Parathyroid adenoma (tissue), 2 donors: ENCODE data around the gene JUP.

Experiments used
- H2AFZ ChIP-seq: fragments of 300-600 bp; sonication (generic); one replicate; pipeline ENCODE4 v1.7.0; 2017; ENCODE audit warnings: antibody characterized with exemption, mild to moderate bottlenecking
- H3K27ac ChIP-seq: fragments of 300-600 bp; sonication (generic); one replicate; pipeline ENCODE4 v1.7.0; 2017
- H3K27me3 ChIP-seq: fragments of 300-600 bp; sonication (generic); one replicate; pipeline ENCODE4 v1.7.0; 2017; ENCODE audit warnings: low read length; ENCODE audit not compliant: control insufficient read depth, insufficient read depth
- H3K36me3 ChIP-seq: fragments of 300-600 bp; sonication (generic); one replicate; pipeline ENCODE4 v1.7.0; 2017; ENCODE audit warnings: low read length; ENCODE audit not compliant: control insufficient read depth, insufficient read depth
- H3K4me1 ChIP-seq: fragments of 300-600 bp; sonication (generic); one replicate; pipeline ENCODE4 v1.7.0; 2017; ENCODE audit warnings: control low read depth
- H3K4me2 ChIP-seq: fragments of 300-600 bp; sonication (generic); one replicate; pipeline ENCODE4 v1.7.0; 2017; ENCODE audit warnings: low read length
- H3K4me3 ChIP-seq: fragments of 300-600 bp; sonication (generic); one replicate; pipeline ENCODE4 v1.7.0; 2017; ENCODE audit warnings: low read depth, low read length
- H3K79me2 ChIP-seq: fragments of 300-600 bp; sonication (generic); one replicate; pipeline ENCODE4 v1.7.0; 2017; ENCODE audit warnings: control low read depth
- H3K9ac ChIP-seq: fragments of 300-600 bp; sonication (generic); one replicate; pipeline ENCODE4 v1.7.0; 2017; ENCODE audit warnings: mild to moderate bottlenecking
- H3K9me3 ChIP-seq: fragments of 300-600 bp; sonication (generic); one replicate; pipeline ENCODE4 v1.7.0; 2017; ENCODE audit warnings: low read length; ENCODE audit not compliant: control insufficient read depth
- TF ChIP-seq, protein P1 (sequence below): fragments of 300-600 bp; sonication (generic); IDR thresholded peaks from one replicate; pipeline ENCODE4 v1.7.0; 2017; ENCODE audit warnings: antibody characterized with exemption, mild to moderate bottlenecking
- donor health status: primary hyperparathyroidism.

The JUP gene

GRCh38 chr17:41773190-41773588 lies 13.3 kb downstream of the JUP start:
- Histone ChIP-seq H3K9ac (no peak overlapping the region), H3K27me3 (no peaks in the 10 kb centered on the region), H3K9me3 (no peaks in the 10 kb centered on the region), H3K4me1 (peaks cover 7% of the 10 kb centered on the region), H3K4me2 (no peak overlapping the region), H3K36me3 (no peaks in the 10 kb centered on the region), H3K27ac (no peak overlapping the region), H3K79me2 (peaks cover 27% of the 10 kb centered on the region), H3K4me3 (no peak overlapping the region), H2AFZ (no peak overlapping the region)
- TF ChIP-seq, protein P1, sequence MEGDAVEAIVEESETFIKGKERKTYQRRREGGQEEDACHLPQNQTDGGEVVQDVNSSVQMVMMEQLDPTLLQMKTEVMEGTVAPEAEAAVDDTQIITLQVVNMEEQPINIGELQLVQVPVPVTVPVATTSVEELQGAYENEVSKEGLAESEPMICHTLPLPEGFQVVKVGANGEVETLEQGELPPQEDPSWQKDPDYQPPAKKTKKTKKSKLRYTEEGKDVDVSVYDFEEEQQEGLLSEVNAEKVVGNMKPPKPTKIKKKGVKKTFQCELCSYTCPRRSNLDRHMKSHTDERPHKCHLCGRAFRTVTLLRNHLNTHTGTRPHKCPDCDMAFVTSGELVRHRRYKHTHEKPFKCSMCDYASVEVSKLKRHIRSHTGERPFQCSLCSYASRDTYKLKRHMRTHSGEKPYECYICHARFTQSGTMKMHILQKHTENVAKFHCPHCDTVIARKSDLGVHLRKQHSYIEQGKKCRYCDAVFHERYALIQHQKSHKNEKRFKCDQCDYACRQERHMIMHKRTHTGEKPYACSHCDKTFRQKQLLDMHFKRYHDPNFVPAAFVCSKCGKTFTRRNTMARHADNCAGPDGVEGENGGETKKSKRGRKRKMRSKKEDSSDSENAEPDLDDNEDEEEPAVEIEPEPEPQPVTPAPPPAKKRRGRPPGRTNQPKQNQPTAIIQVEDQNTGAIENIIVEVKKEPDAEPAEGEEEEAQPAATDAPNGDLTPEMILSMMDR, result no peak

DNA sequence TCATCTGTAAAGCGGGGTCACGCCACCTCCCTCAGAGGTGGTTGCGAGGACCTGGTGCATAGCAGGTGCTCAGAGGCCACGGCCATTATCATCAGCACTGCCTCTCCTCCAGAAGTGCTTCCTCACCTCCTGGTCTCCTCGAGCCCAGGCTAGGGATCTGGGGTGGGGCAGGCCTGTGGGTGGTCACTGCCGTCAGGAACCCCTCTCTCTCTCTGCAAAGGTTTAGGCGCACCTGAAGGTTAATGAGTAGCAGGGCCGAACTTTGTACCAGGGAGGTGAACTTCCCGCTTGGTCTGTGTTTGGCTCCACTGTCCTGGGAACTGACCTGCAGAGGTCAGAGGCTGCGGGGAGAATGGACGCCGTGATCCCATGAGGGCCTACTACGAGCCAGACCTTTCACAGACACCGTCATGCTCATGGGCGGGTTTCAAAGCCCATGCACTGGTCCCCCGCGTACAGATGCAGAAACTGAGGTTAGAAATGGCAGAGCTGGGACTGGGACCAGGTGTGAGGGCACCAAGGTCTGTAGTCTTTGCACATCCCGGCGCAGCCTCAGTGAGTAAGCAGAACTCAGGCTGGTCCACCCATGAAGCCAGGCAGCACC lies 13.8 kb downstream of the JUP start:
- Histone ChIP-seq H3K9ac (no peak overlapping the region), H3K4me2 (no peak overlapping the region), H2AFZ (no peak overlapping the region), H3K4me1 (peaks cover 7% of the 10 kb centered on the region), H3K9me3 (no peaks in the 10 kb centered on the region), H3K36me3 (no peaks in the 10 kb centered on the region), H3K27ac (no peak overlapping the region), H3K27me3 (no peaks in the 10 kb centered on the region), H3K79me2 (peaks cover 27% of the 10 kb centered on the region), H3K4me3 (no peak overlapping the region)
- TF ChIP-seq, protein P1, result no peak

- Histone ChIP-seq H3K4me1 (peaks cover 4% of the 10 kb centered on the region), H3K79me2 (peaks cover 27% of the 10 kb centered on the region), H3K36me3 (no peaks in the 10 kb centered on the region), H3K9me3 (no peaks in the 10 kb centered on the region), H3K27me3 (no peaks in the 10 kb centered on the region), H3K4me3 (no peak overlapping the region), H3K27ac (no peak overlapping the region), H3K4me2 (no peak overlapping the region), H3K9ac (no peak overlapping the region), H2AFZ (no peak overlapping the region)
- TF ChIP-seq, protein P1, result no peak
Measured at GRCh38 chr17:41772218-41772585, 14.3 kb downstream of the JUP start.

- no peak overlapping the region for H3K4me2 ChIP-seq
- no peak overlapping the region for H3K4me3 ChIP-seq
Measured at GRCh38 chr17:41771389-41772206, 14.9 kb downstream of the JUP start.

More at GRCh38 chr17:41771389-41772206, 14.9 kb downstream of the JUP start:
- Histone ChIP-seq H3K9ac (no peak overlapping the region), H3K27ac (no peak overlapping the region), H3K4me1 (peaks cover 4% of the 10 kb centered on the region), H3K79me2 (peaks cover 26% of the 10 kb centered on the region), H3K27me3 (no peaks in the 10 kb centered on the region), H2AFZ (no peak overlapping the region), H3K36me3 (no peaks in the 10 kb centered on the region), H3K9me3 (no peaks in the 10 kb centered on the region)
- TF ChIP-seq, protein P1, result no peak
